GM23338 (cell line): Measurements from ENCODE around the gene GABRB3. TPM values are rescaled to one million over a fixed set of nuclear protein-coding genes. Genes with fewer than 3 reads are reported as not detected.

Source experiments
- ATAC-seq: fragments of 200-7000 bp; cut with Tn5 transposase; 3 replicates; pipeline ENCODE4 v1.9.1; 2020
- DNase-seq: peaks from one replicate; pipeline ENCODE4 v3.0.0-alpha.2; 2015; ENCODE audit warnings: low spot score
- H2AFZ ChIP-seq: fragments of 200-600 bp; sonication (generic); 2 replicates; pipeline ENCODE4 v1.8.0; 2016; ENCODE audit warnings: antibody characterized with exemption, mild to moderate bottlenecking, moderate library complexity
- H3F3A ChIP-seq: fragments of 200-600 bp; sonication (generic); replicated peaks from 2 replicates; pipeline ENCODE4 v1.8.0; 2017; ENCODE audit warnings: antibody characterized with exemption, mixed run types, low read depth
- H3K27ac ChIP-seq: fragments of 200-600 bp; sonication (generic); 2 replicates; pipeline ENCODE4 v1.6.1; 2016; ENCODE audit warnings: low read depth
- H3K27me3 ChIP-seq: fragments of 200-600 bp; sonication (generic); 2 replicates; pipeline ENCODE4 v1.8.0; 2016; ENCODE audit warnings: mild to moderate bottlenecking, mixed run types, moderate library complexity; ENCODE audit not compliant: insufficient read depth
- H3K36me3 ChIP-seq: fragments of 200-600 bp; sonication (generic); 2 replicates; pipeline ENCODE4 v1.8.0; 2016; ENCODE audit warnings: mild to moderate bottlenecking; ENCODE audit not compliant: insufficient read depth
- H3K4me1 ChIP-seq: fragments of 200-600 bp; sonication (generic); 2 replicates; pipeline ENCODE4 v1.8.0; 2016; ENCODE audit warnings: mild to moderate bottlenecking, moderate library complexity; ENCODE audit not compliant: insufficient read depth
- H3K4me2 ChIP-seq: fragments of 200-600 bp; sonication (generic); 2 replicates; pipeline ENCODE4 v1.7.1; 2017; ENCODE audit warnings: mixed run types
- H3K4me3 ChIP-seq: fragments of 200-600 bp; sonication (generic); 2 replicates; pipeline ENCODE4 v1.6.1; 2016; ENCODE audit warnings: mixed run types
- H3K79me2 ChIP-seq: fragments of 200-600 bp; sonication (generic); replicated peaks from 2 replicates; pipeline ENCODE4 v1.8.0; 2017; ENCODE audit warnings: mild to moderate bottlenecking; ENCODE audit not compliant: insufficient read depth
- H3K9me2 ChIP-seq: fragments of 200-600 bp; sonication (generic); 2 replicates; pipeline ENCODE4 v1.8.0; 2017; ENCODE audit not compliant: insufficient read depth
- H4K20me1 ChIP-seq: fragments of 200-600 bp; sonication (generic); replicated peaks from 2 replicates; pipeline ENCODE4 v1.8.0; 2017; ENCODE audit warnings: mild to moderate bottlenecking; ENCODE audit not compliant: insufficient read depth
- H3K27ac Mint-ChIP-seq: 2 replicates; pipeline ENCODE4 v1.8.0; 2020; ENCODE audit warnings: inconsistent platforms, mild to moderate bottlenecking, moderate library complexity, mixed read lengths
- H3K27me3 Mint-ChIP-seq: 3 replicates; pipeline ENCODE4 v1.8.0; 2022; ENCODE audit warnings: low read depth, mild to moderate bottlenecking, moderate library complexity, mixed read lengths, inconsistent platforms; ENCODE audit not compliant: insufficient read depth, poor library complexity
- H3K36me3 Mint-ChIP-seq: 3 replicates; pipeline ENCODE4 v1.8.0; 2021; ENCODE audit warnings: low read depth, mild to moderate bottlenecking, inconsistent platforms, moderate library complexity, mixed read lengths
- H3K4me1 Mint-ChIP-seq: 3 replicates; pipeline ENCODE4 v1.8.0; 2020; ENCODE audit warnings: mild to moderate bottlenecking, inconsistent platforms, mixed read lengths
- H3K4me3 Mint-ChIP-seq: 3 replicates; pipeline ENCODE4 v1.8.0; 2021; ENCODE audit warnings: moderate library complexity, mild to moderate bottlenecking, inconsistent platforms, mixed read lengths
- H3K9me3 Mint-ChIP-seq: 3 replicates; pipeline ENCODE4 v1.8.0; 2020; ENCODE audit warnings: moderate library complexity, mild to moderate bottlenecking, inconsistent platforms, mixed read lengths
- EZH2 ChIP-seq: fragments of 200-600 bp; sonication (generic); IDR thresholded peaks from one replicate; pipeline ENCODE4 v1.8.0; 2017; ENCODE audit warnings: antibody characterized with exemption, mild to moderate bottlenecking, low read depth; ENCODE audit not compliant: unreplicated experiment
- JUNB ChIP-seq: IDR thresholded peaks from one replicate; pipeline ENCODE4 v1.6.1; 2016; ENCODE audit warnings: antibody characterized with exemption; ENCODE audit not compliant: unreplicated experiment
- NANOG ChIP-seq: IDR thresholded peaks from 2 replicates; pipeline ENCODE4 v1.6.1; 2016; ENCODE audit warnings: antibody characterized with exemption, borderline replicate concordance
- POLR2AphosphoS5 ChIP-seq: IDR thresholded peaks from 2 replicates; pipeline ENCODE4 v1.6.1; 2016; ENCODE audit warnings: antibody characterized with exemption, low read depth
- STAT1 ChIP-seq: IDR thresholded peaks from one replicate; pipeline ENCODE4 v1.6.1; 2016; ENCODE audit warnings: antibody characterized with exemption; ENCODE audit not compliant: unreplicated experiment
- ZNF114 ChIP-seq: fragments of 250-450 bp; sonication (Bioruptor Pico); IDR thresholded peaks from 2 replicates; pipeline ENCODE4 v1.5.0; 2020; ENCODE audit warnings: mild to moderate bottlenecking, moderate library complexity
- polyA plus RNA-seq: library from polyadenylated mRNA; unstranded; fragments of >200 nt; fragmentation: Nextera tagmentation; extraction: Ambion mirVana; gene quantifications from 2 replicates; pipeline ENCODE4 v1.2.1, GENCODE V29; 2016
- total RNA-seq: library from RNA; depleted of rRNA; stranded (reverse); fragments of >200 nt; shearing (Covaris generic); gene quantifications from 2 replicates; pipeline ENCODE4 v1.2.3, GENCODE V29; 2014
- TF ChIP-seq, protein P1 (sequence below): fragments of 250-450 bp; sonication (Bioruptor Pico); IDR thresholded peaks from 2 replicates; pipeline ENCODE4 v1.5.0; 2020; ENCODE audit warnings: mild to moderate bottlenecking, moderate library complexity
- TF ChIP-seq, protein P2 (sequence below), 2 experiments: fragments of 200-600 bp in 1 of 2; sonication (generic) in 1 of 2; conservative IDR thresholded peaks; 2 replicates each; pipeline versions ENCODE4 v1.5.1 to v1.6.1; 2016 to 2017; ENCODE audit warnings: antibody characterized with exemption in 2 of 2, low read depth in 2 of 2, mild to moderate bottlenecking in 2 of 2, moderate library complexity in 1 of 2

GABRB3 gene
- total and polyA plus RNA-seq, 2 experiments from 2014 or later: 56.5 to 131 TPM

DNA sequence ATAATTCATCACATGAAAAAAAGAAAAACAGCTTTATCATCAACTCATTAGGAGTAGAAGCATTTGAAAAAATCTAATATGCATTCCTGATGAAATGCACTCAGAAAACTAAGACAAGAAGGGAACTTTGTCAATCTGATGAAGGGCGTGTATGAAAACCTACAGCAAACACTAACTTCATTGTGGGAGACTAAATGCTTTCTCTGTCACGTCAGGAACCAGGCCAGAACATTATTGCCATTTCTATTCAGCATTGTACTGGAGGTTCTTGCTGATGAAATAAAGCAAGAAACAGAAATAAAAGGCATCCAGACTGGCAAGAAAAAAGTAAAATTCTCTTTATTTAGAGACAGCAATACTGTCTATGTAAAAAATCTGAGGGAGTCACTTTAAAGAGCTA, 235.2 kb downstream of the GABRB3 start:
- Mint-ChIP-seq H3K9me3 (peaks cover 15% of the 10 kb centered on the region), H3K4me3 (no peak overlapping the region)

DNA sequence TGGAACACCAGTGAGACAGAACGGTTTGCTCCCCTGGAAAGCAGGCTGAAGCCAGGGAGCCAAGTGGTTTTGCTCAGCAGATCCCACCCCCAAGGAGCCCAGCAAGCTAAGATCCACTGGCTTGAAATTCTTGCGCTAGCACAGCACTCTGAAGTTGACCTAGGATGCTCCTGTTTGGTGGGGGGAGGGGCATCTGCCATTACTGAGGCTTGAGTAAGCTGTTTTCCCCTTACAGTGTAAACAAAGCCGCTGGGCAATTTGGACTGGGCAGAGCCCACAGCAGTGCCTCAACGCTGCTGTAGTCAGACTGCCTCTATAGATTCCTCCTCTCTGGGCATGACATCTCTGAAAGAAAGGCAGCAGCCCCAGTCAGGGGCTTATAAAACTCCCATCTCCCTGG, 241.4 kb downstream of the GABRB3 start:
- H3K79me2 ChIP-seq: no peaks in the 10 kb centered on the region
- peaks cover 7% of the 10 kb centered on the region for H3K27me3 Mint-ChIP-seq
- DNase-seq (peak; percentile 39), ATAC-seq (peak; percentile 45; the same call in 2 of the 3 replicates)
- H3K4me1 ChIP-seq: no peaks in the 10 kb centered on the region
- no peak overlapping the region for H3K4me3 Mint-ChIP-seq
- no peaks in the 10 kb centered on the region for H4K20me1 ChIP-seq
- no peak overlapping the region for H2AFZ ChIP-seq
- no peak overlapping the region for H3K4me3 ChIP-seq
- H3K27me3 ChIP-seq: no peaks in the 10 kb centered on the region
- H3K4me1 Mint-ChIP-seq: no peaks in the 10 kb centered on the region; the same call in 2 of the 3 replicates
- H3K36me3 Mint-ChIP-seq: peaks cover 60% of the 10 kb centered on the region
- H3K9me2 ChIP-seq: 0 out of 2 replicates have a peak, but pooled peaks cover 8% of the 10 kb centered on the region
- no peak overlapping the region for H3K27ac ChIP-seq
- H3F3A ChIP-seq: no peaks in the 10 kb centered on the region
- peaks cover 11% of the 10 kb centered on the region for H3K9me3 Mint-ChIP-seq
- H3K36me3 ChIP-seq: no peaks in the 10 kb centered on the region
- H3K27ac Mint-ChIP-seq: no peak overlapping the region
- H3K4me2 ChIP-seq: no peak overlapping the region
- TF ChIP-seq STAT1 (no peak), ZNF114 (no peak), JUNB (no peak), EZH2 (no peak), POLR2AphosphoS5 (no peak), NANOG (no peak)
- TF ChIP-seq, protein P1, sequence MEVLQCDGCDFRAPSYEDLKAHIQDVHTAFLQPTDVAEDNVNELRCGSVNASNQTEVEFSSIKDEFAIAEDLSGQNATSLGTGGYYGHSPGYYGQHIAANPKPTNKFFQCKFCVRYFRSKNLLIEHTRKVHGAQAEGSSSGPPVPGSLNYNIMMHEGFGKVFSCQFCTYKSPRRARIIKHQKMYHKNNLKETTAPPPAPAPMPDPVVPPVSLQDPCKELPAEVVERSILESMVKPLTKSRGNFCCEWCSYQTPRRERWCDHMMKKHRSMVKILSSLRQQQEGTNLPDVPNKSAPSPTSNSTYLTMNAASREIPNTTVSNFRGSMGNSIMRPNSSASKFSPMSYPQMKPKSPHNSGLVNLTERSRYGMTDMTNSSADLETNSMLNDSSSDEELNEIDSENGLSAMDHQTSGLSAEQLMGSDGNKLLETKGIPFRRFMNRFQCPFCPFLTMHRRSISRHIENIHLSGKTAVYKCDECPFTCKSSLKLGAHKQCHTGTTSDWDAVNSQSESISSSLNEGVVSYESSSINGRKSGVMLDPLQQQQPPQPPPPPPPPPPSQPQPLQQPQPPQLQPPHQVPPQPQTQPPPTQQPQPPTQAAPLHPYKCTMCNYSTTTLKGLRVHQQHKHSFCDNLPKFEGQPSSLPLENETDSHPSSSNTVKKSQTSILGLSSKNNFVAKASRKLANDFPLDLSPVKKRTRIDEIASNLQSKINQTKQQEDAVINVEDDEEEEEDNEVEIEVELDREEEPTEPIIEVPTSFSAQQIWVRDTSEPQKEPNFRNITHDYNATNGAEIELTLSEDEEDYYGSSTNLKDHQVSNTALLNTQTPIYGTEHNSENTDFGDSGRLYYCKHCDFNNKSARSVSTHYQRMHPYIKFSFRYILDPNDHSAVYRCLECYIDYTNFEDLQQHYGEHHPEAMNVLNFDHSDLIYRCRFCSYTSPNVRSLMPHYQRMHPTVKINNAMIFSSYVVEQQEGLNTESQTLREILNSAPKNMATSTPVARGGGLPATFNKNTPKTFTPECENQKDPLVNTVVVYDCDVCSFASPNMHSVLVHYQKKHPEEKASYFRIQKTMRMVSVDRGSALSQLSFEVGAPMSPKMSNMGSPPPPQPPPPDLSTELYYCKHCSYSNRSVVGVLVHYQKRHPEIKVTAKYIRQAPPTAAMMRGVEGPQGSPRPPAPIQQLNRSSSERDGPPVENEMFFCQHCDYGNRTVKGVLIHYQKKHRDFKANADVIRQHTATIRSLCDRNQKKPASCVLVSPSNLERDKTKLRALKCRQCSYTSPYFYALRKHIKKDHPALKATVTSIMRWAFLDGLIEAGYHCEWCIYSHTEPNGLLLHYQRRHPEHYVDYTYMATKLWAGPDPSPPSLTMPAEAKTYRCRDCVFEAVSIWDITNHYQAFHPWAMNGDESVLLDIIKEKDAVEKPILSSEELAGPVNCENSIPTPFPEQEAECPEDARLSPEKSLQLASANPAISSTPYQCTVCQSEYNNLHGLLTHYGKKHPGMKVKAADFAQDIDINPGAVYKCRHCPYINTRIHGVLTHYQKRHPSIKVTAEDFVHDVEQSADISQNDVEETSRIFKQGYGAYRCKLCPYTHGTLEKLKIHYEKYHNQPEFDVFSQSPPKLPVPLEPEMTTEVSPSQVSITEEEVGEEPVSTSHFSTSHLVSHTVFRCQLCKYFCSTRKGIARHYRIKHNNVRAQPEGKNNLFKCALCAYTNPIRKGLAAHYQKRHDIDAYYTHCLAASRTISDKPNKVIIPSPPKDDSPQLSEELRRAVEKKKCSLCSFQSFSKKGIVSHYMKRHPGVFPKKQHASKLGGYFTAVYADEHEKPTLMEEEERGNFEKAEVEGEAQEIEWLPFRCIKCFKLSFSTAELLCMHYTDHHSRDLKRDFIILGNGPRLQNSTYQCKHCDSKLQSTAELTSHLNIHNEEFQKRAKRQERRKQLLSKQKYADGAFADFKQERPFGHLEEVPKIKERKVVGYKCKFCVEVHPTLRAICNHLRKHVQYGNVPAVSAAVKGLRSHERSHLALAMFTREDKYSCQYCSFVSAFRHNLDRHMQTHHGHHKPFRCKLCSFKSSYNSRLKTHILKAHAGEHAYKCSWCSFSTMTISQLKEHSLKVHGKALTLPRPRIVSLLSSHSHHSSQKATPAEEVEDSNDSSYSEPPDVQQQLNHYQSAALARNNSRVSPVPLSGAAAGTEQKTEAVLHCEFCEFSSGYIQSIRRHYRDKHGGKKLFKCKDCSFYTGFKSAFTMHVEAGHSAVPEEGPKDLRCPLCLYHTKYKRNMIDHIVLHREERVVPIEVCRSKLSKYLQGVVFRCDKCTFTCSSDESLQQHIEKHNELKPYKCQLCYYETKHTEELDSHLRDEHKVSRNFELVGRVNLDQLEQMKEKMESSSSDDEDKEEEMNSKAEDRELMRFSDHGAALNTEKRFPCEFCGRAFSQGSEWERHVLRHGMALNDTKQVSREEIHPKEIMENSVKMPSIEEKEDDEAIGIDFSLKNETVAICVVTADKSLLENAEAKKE: no peak
- TF ChIP-seq, protein P2, sequence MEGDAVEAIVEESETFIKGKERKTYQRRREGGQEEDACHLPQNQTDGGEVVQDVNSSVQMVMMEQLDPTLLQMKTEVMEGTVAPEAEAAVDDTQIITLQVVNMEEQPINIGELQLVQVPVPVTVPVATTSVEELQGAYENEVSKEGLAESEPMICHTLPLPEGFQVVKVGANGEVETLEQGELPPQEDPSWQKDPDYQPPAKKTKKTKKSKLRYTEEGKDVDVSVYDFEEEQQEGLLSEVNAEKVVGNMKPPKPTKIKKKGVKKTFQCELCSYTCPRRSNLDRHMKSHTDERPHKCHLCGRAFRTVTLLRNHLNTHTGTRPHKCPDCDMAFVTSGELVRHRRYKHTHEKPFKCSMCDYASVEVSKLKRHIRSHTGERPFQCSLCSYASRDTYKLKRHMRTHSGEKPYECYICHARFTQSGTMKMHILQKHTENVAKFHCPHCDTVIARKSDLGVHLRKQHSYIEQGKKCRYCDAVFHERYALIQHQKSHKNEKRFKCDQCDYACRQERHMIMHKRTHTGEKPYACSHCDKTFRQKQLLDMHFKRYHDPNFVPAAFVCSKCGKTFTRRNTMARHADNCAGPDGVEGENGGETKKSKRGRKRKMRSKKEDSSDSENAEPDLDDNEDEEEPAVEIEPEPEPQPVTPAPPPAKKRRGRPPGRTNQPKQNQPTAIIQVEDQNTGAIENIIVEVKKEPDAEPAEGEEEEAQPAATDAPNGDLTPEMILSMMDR (conservative IDR thresholded peaks at IDR 0.05; ENCODE audit: low read depth in 2 of 2): no peak

More for the DNA sequence above, 235.2 kb downstream of the GABRB3 start:
- ATAC-seq: no peak
- Mint-ChIP-seq H3K27me3 (peaks cover 5% of the 10 kb centered on the region), H3K4me1 (no peaks in the 10 kb centered on the region), H3K36me3 (peaks cover 52% of the 10 kb centered on the region), H3K27ac (no peak overlapping the region)
- H3K9me2 ChIP-seq: 0 out of 2 replicates have a peak, but pooled peaks cover 3% of the 10 kb centered on the region
- H3K79me2 ChIP-seq: no peaks in the 10 kb centered on the region
- no peaks in the 10 kb centered on the region for H4K20me1 ChIP-seq
- no peaks in the 10 kb centered on the region for H3K4me1 ChIP-seq
- H3K4me3 ChIP-seq: no peak overlapping the region
- TF ChIP-seq, protein P2 (conservative IDR thresholded peaks at IDR 0.05; ENCODE audit: low read depth in 2 of 2): no peak
- TF ChIP-seq STAT1: no peak
- no peak for TF ChIP-seq ZNF114
- no peak overlapping the region for H3K4me2 ChIP-seq
- no peak for DNase-seq
- no peak overlapping the region for H3K27ac ChIP-seq
- H2AFZ ChIP-seq: no peak overlapping the region
- no peaks in the 10 kb centered on the region for H3F3A ChIP-seq
- H3K36me3 ChIP-seq: no peaks in the 10 kb centered on the region
- no peaks in the 10 kb centered on the region for H3K27me3 ChIP-seq
